GM10847 (cell line): Measurements from ENCODE around the gene PLA2G4D.

Experiments used
- POLR2A ChIP-seq: IDR thresholded peaks from 2 replicates; pipeline ENCODE4 v1.6.1; 2011; ENCODE audit not compliant: insufficient read length; ENCODE audit errors: extremely low read depth

Gene PLA2G4D

DNA sequence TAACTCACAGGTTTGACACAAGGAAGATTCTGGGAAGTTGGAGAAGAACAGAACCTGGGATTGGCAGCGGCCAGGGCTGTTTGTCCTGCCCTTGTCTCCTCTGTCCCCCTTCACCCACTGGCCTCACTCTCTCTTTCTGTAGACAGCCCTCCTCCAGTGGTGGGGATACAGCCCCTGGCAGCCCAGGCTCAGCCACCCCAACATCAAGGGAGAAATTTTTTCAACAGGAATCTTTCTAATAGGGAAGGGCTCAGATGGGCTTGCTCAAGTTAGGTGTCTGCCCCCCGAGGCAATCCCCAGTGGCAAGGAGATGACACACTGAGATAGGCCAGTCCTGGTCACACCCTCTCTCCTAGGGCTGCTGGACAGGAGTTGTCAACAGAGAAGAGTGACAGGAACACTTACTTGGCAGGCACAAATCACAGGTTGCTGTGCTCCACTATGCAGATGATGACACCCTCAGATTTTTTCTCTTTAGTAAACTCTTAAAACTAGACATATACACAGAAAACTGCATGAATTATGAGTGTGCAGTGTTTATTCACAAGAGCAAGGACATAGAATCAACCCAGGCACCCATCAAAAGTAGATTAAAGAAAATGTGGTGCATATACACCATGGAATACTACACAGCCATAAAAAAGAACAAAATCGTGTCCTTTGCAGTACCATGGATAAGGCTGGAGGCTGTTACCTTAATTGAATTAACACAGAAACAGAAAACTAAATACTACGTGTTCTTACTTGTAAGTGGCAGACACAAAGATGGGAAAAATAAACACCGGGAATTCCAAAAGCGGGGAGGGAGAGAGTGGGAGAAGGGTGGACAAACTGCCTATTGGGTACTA lies 36.3 kb downstream of the PLA2G4D start:
- no peak for TF ChIP-seq POLR2A

DNA sequence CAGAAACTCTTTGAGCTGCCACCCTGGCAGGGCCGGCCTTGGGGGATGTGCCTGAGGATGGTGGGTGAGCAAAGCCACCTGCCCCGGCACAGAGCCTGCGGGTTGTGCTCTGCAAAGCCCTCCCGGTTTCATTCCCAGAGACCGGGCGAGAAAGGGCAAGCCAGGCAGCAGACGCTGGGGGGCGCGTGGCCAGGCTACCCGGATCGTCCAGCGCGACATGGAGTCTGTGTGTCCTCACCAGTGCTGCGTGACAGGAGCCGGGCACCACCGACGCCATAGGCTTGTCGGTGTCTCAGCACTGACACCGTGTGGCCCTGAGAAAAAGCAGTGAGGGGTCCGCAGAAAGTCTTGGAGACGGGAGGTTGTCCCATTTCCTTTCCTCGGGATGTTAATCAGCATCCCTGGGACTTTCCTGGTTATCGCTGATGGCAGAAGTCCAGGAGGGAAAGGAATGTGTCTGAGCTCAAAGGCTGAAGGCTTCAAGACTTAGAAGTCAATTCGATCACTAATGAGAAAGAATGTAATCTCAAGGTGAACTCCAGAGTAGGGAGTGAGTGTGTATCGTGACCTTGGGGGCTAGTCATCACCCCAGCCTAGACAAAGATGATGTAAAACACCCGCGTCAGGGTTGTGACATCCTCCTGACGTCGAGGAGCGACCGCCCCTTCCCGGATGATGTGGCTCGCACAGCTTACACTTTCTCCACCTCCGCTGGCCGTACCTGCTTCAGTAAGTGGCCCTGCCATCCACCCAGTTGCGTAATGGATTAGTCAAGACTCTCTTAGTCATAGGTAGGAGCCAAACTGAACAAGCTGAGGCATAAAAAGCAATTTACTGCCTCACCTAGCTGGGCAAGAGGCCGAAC lies 37.2 kb downstream of the PLA2G4D start:
- TF ChIP-seq POLR2A: no peak

DNA sequence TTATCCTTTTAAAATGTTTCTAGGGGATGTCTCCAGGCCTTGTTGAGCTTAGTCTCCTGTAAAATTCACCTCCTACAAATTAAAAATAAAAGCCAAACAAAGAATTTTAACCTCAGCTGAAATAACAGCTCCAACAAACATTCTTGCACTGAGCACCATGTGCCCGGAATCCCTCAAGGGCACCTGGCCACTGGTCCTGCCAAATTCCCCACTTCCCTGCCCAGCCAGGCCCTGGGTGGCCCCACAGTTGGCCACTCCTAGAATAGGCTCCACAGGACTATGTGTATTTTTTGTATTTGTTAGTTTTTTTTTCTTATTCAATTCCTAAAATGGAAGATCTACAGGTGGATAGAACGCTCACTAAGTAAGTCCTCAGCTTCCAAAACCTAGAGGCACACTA lies 40.4 kb downstream of the PLA2G4D start:
- TF ChIP-seq POLR2A: no peak

DNA sequence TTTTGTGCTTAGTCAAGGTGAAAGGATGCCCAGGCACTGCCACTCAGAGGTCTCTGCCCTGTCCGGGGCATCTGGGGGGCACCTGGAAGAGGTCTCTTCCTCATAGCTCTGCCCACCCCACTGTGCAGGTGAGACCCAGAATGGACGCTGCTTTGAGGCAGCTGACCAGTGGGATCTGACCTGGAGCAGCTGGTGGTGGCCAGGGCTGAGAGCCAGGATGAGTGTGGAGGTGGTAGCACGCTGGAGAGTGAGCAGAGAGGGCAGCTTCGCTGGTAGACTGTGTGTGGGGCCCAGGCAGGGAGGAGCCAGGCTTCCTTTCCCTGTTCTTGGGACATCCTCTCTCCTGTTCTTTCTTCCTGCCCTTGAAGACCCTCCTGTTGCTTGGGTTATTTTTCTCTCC lies 41.4 kb downstream of the PLA2G4D start:
- TF ChIP-seq POLR2A: no peak

DNA sequence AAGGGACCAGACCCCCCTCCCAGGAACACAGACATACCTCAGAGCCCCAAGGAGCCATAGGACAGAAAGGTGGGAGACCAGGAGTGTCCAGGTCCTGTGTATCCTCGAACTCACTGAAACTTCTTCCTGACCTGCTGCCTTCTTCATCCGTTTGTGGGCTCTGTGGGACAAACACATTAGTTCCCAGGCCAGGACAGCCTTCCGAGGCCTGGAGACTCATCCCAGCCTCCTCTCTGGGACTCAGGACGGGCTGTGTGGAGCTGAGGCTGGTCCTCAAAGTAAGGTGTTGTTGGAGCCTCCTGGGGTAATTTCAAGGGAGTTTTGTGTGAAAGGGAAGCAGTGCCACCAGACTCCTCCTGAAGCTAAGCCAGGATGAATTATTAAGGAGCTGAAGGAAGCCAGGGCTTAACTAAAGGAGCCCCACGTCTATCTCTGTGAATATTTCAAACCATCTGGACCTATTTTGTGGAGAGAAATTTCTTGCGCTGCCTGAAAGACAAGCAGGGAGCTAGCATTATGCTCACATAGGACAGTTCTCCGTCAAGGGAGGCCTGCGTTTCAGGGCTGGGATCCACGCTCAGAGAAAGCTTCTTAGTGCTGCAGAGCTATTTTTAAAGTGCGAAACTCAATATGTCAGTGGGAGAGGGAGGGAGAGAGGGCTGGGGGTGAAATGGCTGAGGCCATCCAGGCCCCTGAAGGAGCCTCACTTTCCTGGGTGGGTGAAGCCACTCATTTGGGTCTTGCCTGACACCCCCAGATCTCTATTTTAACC lies 43.7 kb downstream of the PLA2G4D start:
- TF ChIP-seq POLR2A: no peak

DNA sequence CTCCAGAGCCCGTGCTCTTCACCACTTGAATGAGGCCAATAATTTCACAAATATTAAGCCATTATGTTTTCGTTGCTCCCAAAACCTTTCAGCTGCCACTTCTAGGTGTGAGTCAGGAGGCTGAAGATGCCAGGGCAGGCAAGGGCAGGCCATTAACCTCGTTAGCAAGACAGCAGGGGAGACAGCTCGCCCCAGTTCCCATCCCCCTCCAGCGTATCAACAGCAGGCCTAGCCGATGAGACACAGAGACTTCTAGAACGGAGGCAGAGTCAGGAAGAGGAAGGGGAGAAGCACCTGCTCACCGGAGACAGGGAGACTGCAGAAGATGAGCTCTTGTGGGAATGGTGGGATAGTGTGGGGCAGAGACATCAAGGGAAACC lies 45.6 kb downstream of the PLA2G4D start:
- no peak for TF ChIP-seq POLR2A

DNA sequence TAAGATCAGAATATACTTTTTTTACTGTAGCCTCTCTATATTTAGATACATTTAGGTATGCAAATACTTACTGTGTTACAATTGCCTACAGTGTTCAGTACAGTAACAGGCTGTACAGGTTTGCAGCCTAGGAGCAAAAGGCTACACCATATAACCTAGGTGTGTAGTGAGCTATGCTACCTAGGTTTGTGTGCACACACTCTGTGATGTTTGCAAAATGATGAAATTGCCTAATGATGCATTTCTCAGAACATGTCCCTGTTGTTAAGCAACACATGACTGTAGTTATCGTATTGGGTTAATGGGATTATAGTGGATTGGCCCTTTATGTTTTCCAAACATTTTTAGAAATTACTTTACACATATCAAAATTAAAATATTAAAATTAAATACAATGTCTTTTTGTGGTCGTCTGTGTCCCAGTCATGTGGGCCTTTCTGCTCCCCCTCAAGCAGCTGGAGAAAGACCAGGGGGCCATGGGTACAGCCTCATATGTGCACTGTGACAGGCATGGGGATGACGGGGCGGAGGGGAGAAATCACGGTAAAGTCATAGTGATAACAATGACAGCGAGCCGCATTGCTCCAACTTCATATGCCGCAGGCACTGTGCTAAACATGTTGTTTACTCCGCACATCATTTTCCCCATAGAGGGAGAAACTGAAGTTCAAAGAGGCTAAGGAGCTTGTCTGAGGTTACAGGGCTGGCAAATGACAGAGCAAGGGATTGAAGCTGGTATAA lies 46.1 kb downstream of the PLA2G4D start:
- no peak for TF ChIP-seq POLR2A

DNA sequence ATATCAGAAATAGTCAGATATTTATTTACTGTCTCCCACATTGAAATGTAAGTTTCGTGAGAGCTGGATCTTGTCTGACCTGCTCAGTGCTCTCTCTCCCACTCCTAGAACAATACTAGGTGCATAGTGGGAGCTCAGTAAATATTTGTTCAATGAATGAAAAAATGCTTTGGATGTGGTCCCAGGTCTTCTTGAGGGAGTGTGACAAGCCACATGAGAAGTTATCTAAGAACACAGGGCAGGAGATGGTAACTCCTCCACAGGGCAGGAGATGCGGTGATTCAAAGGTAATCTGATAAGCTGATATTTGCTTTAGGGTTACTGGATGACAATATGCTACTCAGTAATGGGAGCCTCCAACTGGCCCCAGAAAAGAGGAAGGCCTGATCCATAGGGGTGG lies 47.8 kb downstream of the PLA2G4D start:
- TF ChIP-seq POLR2A: no peak

DNA sequence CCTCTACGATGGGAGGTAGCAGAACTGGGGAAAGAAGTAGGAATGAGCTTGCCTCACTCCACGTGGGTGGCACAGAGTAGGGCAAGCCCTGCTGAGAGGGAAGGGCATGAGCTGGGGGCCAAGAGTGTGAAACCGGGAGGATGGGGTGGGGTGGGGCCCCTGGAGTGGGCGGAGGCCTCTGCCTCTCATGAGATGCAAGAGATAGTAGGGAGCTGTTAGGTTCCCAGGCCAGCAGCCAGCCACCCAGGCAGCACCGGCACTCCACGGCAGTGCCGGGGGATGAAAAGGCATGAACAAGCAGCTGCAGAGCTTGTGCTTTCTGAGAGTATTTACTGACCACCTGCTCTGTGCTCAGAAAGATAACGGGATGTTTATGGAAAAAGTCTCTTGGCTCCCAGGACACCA lies 49.1 kb downstream of the PLA2G4D start:
- no peak for TF ChIP-seq POLR2A

DNA sequence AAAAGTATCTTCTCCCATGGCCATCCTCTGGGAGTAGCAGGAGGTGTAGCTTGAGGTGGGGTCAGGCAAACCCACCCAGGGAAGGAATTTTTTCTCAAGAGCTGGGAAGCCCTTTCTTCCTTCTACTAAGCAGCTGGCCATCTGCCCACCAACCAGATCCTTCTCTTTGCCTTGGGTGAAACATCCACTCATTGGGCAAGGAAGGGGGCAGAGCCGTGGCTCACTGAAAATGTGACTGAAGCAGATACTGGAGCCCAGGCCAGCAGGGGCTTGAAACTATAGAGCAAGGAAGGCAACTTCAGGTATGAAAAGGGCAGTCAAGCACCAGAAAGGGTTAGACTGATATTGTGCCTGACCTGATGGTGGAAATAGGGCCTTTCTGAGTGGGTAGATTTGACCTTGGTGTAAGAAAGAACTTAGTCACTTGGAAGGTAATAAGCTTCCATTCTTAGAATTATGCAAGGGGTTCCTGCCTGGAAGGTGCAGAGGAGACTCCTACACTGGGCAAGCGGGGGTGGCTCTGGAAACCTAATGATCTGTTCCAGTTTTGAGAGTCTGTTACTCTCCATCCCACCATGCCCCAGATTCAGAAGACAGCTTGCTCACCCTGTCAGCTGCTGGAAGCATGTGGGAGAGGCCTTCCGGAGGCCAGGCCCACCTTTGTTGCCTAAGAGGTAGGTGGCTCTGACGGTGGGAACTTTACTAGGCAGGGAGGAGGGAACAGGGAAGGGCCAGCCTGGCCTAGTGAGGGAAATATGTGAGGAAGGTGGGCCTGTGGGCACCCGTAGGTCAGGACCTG lies 51.6 kb downstream of the PLA2G4D start:
- TF ChIP-seq POLR2A: no peak

DNA sequence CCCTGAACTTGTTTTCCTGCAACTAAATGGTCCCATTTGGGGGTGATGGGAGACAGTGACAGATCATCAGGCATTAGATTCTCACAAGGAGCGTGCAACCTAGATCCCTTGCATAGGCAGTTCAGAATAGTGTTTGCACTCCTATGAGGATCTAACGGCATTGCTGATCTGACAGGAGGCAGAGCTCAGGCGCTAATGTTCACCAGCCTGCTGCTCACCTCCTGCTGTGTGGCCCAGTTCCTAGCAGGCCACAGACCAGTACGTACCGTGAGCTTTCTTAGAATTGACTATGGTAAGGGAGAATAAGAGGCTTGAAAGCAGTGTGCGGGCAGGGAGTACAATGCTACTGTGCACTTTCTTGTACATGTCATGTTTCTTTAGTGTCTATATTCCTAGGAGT lies 56.0 kb downstream of the PLA2G4D start:
- TF ChIP-seq POLR2A: no peak

DNA sequence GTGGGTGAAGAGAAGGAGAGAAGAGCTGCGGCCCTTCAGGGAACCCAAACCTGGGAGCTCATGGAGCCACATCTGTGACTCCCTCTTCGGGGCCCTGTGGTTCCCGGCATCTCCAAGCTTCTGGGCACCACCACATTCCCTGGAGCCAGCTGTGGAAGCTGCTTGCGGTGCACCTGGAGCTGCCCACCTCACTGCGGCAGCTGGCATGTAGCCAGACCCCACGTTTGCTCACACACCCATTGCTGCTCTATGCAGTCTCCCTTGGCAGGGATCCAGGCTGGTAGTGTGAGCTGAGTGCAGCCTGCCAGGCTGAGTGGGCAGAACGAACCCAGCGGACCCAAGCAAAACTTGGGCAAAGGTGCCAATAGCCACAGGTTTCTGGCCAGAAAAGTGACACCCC lies 56.7 kb downstream of the PLA2G4D start:
- TF ChIP-seq POLR2A: no peak

DNA sequence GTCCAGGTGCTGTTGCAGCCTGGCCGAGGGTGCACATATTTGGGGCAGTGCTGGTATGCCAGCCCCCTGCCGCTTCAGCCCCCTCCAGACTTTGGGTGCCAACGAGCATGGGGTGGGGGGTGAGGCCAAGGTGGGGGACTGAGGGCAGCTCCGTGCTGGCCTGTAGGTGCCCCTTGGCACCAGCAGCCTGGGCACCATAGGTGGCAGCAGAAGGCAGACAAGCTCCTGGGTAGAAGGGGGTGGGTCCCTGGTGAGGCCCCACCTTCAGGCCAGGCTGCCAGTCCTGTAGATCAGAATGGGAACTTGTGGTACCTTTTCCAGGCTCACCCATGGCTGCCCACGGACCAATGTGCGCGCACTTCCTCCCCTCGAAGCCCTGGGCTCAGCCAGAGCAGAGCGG lies 57.4 kb downstream of the PLA2G4D start:
- no peak for TF ChIP-seq POLR2A
